Ishikawa (cell line): ENCODE data around the gene RHOBTB3.

Experiments used
- CEBPB ChIP-seq: IDR thresholded peaks from 2 replicates; pipeline ENCODE4 v1.6.1; 2012
- CREB1 ChIP-seq: IDR thresholded peaks from 2 replicates; pipeline ENCODE4 v1.6.1; 2012; ENCODE audit warnings: low read depth
- EGR1 ChIP-seq: IDR thresholded peaks from 2 replicates; pipeline ENCODE4 v1.6.1; 2012
- EP300 ChIP-seq: IDR thresholded peaks from 2 replicates; pipeline ENCODE4 v1.6.1; 2012; ENCODE audit warnings: borderline replicate concordance
- FOXM1 ChIP-seq: IDR thresholded peaks from 2 replicates; pipeline ENCODE4 v1.6.1; 2012; ENCODE audit warnings: low read depth, borderline replicate concordance
- MAX ChIP-seq: IDR thresholded peaks from 2 replicates; pipeline ENCODE4 v1.6.1; 2012
- NFIC ChIP-seq: IDR thresholded peaks from 2 replicates; pipeline ENCODE4 v1.6.1; 2012
- RAD21 ChIP-seq: IDR thresholded peaks from 2 replicates; pipeline ENCODE4 v1.6.1; 2012; ENCODE audit warnings: low read depth
- REST ChIP-seq: IDR thresholded peaks from 2 replicates; pipeline ENCODE4 v1.6.1; 2012; ENCODE audit warnings: low read depth, mild to moderate bottlenecking
- TAF1 ChIP-seq: IDR thresholded peaks from 2 replicates; pipeline ENCODE4 v1.6.1; 2012; ENCODE audit warnings: low read depth, mild to moderate bottlenecking
- TCF12 ChIP-seq: IDR thresholded peaks from 2 replicates; pipeline ENCODE4 v1.6.1; 2012; ENCODE audit warnings: low read depth
- TEAD4 ChIP-seq: IDR thresholded peaks from 2 replicates; pipeline ENCODE4 v1.6.1; 2012
- USF1 ChIP-seq: IDR thresholded peaks from 2 replicates; pipeline ENCODE4 v1.6.1; 2012
- YY1 ChIP-seq: IDR thresholded peaks from 2 replicates; pipeline ENCODE4 v1.6.1; 2012; ENCODE audit warnings: low read depth
- ZBTB7A ChIP-seq: IDR thresholded peaks from 2 replicates; pipeline ENCODE4 v1.6.1; 2012; ENCODE audit warnings: low read depth

RHOBTB3 gene

GRCh38 chr5:95845391-95845790 is 114.3 kb downstream of the RHOBTB3 start:
- TF ChIP-seq RAD21 (no peak), YY1 (no peak), USF1 (no peak), MAX (no peak), TEAD4 (no peak), TCF12 (no peak), CREB1 (no peak), TAF1 (no peak), CEBPB (no peak), FOXM1 (no peak), EP300 (no peak), NFIC (no peak), EGR1 (no peak), REST (no peak), ZBTB7A (no peak)
